CD4-positive, alpha-beta T cell treated with Interferon gamma for 1 hour (primary cell): ENCODE data around the gene KATNB1.
"Not testable (repeated sequence)": the region's sequence is repeated elsewhere in the genome, so short reads cannot be mapped to it uniquely, and the experiment has no call there.

Experiments
- DNase-seq: peaks from one replicate; pipeline ENCODE4 v3.0.0-alpha.2; 2020

KATNB1 gene

DNA sequence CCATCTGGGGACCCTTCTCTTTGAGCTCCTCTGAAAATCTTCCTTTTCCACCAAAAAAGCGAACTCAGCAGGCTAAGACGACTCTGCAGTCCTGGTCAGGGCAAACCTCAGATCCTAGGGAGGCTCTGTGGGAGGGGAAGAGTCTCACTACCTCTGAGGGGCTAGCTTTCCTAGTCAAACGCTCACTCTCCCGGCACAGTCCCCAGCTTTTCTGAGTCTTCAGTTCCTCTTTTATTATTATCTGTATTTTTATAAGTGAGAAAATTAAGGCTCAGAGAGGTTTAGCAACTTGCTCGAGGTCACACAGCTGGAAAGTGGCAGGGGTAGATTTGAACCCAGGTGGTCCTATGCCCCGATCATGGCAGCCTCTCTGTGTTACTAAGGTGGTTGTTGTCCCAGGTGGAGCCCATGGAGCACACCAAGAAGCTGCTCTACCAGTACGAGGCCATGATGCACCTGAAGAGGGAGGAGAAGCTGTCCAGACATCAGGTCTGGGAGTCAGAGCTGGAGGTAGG, 9.1 kb upstream of the KATNB1 start:
- no peak for DNase-seq

DNA sequence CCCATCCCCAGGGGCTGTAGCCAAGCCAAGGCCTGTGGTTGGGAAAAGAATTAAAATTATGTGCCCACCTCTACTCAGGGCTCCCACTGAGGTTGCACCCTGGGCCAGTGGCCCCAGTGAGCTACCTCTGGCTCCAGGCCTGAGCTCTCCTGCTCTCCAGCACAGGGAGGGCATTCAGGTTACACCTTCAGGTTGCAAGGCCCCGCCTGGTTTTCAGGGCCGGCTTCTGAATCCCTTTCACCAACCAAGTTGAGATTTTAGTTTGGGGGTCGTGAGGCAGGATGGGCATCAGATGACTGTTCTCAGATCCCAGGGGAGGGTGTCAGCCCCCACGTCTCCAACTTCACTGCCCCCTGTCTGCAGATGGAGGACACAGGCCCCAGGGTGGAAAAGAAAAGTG, 8.0 kb upstream of the KATNB1 start:
- DNase-seq: no peak

DNA sequence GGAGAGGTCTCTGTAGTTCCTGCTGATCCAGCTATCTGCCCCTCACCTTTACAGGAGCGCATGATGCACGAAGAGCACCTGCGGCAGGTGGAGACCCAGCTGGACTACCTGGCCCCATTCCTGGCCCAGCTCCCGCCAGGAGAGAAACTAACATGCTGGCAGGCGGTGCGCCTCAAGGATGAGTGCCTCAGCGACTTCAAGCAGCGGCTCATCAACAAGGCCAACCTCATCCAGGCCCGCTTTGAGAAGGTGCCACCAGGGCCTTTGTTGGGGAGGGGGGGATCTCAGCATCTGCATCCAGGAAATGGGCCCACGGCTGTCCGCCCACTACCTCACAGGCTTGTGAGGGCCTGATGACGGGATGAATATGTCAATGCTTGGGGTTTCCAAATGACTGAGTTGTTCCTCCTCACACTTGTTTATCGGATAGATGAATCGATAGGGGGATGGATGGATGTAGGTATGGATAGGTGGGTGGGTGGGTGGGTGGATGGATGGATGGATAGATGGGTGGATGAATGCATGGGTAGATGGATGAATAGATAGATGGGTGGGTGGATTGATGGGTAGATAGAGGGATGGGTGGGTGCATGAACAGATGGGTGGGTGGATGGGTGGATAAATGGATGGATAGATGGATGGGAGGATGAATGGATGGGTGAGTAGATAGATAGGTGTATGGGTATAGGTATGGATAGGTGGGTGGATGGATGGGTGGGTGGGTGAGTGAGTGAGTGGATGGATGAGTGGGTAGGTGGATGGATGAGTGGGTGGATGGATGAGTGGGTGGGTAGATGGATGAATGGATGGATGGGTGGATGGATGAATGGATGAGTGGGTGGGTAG, 7.0 kb upstream of the KATNB1 start:
- DNase-seq: no peak

DNA sequence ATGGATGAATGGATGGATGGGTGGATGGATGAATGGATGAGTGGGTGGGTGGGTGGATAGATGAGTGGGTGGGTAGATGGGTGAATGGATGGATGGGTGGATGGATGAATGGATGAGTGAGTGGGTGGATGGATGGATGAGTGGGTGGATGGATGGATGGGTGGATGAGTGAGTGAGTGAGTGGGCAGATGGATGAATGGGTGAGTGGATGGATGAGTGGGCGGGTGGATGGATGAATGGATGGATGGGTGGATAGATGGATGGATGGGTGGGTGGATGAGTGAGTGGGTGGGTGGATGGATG, 6.4 kb upstream of the KATNB1 start:
- no peak for DNase-seq

DNA sequence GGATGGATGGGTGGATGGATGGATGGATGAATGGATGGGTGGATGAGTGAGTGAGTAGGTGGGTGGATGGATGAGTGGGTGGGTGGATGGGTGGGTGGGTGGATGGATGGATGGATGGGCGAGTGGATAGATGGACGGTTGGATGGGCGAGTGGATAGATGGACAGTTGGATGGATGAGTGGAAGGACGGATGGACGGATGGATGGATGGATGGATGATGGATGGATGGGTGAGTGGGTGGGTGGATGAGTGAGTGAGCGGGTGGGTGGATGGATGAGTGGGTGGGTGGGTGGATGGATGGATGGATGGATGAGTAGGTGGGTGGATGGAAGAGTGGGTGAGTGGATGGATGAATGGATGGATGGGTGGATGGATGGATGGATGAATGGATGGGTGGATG, 5.7 kb upstream of the KATNB1 start:
- not testable (repeated sequence) for DNase-seq

- DNase-seq: no peak
These were observed 4.5 kb upstream of the KATNB1 start for GRCh38 chr16:57730771-57731730.

GRCh38 chr16:57732037-57732436, 3.5 kb upstream of the KATNB1 start:
- DNase-seq: no peak

GRCh38 chr16:57732714-57733113, 2.9 kb upstream of the KATNB1 start:
- DNase-seq: no peak

DNA sequence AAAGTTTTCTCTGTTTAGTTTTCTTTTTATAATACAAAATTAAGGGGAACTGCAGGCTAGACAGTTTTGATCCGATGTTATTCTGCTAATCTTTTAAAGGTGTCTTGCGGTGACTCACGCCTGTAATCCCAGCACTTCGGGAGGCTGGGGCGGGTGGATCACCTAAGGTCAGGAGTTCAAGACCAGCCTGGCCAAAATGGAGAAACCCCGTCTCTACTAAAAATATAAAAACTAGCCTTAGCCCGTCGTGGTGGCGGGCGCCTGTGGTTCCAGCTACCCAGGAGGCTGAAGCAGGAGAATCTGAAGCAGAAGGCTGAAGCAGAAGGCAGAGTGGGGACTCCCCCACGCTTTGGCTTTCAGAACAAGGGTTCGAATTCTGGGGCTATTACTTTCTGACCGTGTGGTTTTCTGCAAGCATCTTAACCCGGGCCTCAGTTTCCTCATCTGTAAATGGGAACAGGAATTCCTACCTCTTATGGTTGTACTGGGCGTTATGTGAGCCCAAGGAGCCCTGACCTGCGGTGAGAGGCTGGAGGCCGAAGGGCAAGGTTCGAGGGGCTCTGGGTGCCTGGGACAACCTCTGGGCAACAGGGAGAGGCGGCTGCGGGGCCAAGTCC, 1.2 kb upstream of the KATNB1 start:
- no peak for DNase-seq

DNA sequence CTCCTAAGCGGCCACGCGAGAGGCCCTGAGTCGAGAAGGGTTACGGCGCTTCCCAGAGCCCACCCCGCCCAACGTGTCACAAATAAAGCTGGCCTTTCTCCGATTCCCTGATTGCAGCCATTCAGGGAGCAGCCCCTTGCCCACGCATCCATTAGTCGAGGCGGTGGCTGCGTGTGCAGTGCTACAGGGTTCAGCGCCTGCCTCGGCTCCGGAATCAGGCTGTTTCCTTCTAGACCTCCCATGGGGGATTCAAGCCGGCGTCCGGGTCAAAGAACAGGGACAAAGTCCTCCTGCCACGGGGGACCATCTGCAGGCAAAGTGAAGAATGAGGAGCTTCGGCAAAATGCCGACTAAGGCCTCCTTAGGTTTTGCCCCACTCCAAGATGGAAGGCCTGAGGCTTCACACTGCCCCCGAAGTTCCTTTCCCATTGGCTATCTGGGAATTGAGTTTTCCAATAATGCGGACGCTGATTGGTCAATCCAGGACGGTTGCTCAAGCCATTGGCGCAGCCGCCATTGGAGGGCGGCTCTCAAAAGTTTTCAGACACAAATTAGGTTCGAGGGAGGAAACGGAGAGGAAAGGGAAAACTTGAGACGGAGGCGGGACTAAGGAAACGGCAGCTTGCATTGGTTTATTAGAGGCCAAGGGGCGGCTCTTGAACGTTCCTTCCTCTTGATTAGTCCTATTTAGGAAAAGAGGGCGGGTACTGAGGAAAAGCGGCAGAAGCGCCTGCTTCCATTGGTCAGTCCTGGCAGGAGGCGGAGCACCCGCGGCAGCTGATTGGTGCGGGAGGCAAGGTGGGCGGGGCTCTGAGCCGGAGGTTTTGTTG, 430 bp upstream of the KATNB1 start:
- peak; percentile 99 for DNase-seq

GRCh38 chr16:57736419-57737351, 1.1 kb downstream of the KATNB1 start:
- no peak for DNase-seq

- DNase-seq: no peak
These were observed 3.3 kb downstream of the KATNB1 start for GRCh38 chr16:57738844-57739243.

- no peak for DNase-seq
These were observed 4.3 kb downstream of the KATNB1 start for GRCh38 chr16:57739756-57740422.

DNA sequence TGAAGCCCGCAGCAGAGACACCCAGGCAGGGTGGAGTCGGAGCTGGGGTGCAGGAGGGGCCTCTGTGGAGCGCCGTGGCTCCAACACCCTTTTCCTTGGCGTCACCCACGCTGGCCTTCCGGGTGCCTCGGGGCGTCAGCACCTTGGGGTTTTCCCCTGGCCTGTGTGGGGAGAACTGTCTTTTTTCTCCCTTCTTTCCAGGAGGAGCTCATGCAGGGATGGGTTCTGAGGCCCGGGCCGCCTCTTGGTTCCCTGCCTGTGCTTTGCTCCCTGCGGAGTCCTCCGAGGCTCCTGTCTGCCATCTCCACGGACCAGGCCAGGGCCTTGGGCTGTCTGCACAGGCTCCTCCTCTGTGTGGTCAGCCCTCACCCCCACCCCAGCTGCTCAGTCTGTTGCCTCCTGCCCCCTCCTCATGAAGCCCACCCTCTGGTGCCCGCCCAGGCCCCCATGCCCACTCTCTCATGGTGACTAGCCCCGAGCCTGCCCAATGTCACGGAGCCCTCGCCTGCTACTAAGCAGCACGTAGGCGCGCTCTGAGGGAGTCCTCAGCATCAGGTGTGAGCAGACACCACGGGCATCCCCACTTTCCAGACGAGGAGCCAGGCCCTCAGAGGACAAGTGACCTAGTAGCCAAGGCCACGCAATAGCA, 5.0 kb downstream of the KATNB1 start:
- DNase-seq: no peak

DNA sequence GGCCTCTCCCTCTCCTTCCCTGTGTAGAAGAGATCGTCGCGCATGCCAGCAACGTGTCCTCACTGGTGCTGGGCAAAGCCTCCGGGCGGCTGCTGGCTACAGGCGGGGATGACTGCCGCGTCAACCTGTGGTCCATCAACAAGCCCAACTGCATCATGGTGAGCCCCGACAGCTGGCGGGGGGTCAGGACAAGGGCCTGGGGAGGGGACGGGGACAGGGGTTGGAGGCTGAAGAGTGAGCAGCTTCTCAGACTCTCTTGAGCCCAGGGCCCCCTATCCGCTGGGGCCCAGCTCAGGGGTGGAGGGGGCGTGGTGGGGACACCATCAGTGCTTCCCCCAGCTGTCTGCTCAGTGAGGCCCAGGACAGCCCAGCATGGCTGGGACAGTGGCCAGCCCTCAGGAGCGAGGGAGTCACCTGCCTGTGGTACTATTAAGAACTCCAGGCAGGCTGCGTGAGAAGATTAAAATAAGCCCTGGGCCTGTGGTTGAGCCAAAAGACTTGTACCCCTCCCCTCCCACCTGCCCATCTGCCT, 6.2 kb downstream of the KATNB1 start:
- DNase-seq: no peak

DNA sequence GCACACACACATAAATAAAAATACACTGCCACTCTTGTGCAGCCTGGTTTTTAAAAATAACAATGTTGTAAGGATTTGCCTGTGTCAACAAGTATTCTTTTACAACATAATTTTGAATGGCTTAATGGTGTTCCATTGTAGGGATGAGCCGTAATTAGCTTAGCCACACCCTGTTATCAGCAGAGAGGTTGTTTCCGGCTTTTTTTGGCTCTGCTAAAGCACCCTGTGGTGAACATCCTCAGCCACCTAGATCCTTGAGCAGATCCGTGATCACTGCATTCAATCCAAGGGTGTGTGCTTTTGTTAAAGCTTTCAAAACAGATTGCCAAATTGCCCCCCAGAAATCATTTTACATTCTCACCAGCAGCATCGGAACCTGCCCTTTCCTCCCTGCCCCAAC, 7.0 kb downstream of the KATNB1 start:
- no peak for DNase-seq

- DNase-seq: no peak
These were observed 7.9 kb downstream of the KATNB1 start for GRCh38 chr16:57743458-57743857.

DNA sequence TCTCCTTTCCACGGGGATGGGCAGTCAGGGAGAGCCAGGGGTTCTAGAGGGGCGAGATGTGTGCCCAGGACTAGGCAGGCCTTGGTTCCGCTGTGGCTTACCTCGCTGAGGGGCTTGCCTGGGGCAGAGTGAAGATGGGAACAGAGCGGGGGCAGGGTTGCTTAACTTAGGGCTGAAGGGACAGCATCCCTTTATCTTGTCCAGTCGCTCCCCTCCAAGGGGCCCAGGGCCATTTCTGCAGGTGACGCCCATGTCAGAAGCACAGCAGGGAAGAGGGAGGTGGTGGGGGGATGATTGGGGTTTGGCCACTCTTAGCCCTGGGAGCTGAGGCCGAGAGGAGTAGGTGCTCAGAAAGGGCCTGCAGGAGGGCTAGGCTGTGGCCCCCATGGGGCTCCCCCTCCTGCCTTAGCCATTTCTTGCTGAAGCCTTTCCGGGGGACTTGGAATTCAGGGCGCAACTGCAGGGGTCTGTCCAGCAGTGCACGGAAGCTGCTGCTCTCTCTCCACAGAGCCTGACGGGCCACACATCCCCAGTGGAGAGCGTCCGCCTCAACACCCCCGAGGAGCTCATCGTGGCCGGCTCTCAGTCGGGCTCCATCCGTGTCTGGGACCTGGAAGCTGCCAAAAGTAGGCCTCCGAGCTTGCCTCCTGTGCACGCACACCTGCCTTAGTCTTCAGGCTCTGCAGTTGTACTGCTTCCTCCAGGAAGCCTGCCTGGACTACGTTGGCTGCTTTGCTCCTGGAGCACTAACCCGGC, 8.5 kb downstream of the KATNB1 start:
- no peak for DNase-seq

- no peak for DNase-seq
These were observed 9.0 kb downstream of the KATNB1 start for GRCh38 chr16:57744642-57744903.
